ENCODE data around the gene ANKMY1.

ANKMY1 gene

GRCh38 chr2:240593703-240594451, 36.1 kb upstream of the ANKMY1 start:
- DNase-seq, result no peak

GRCh38 chr2:240593026-240593702, 35.4 kb upstream of the ANKMY1 start:
- DNase-seq, result no peak

- no peak for DNase-seq
These were observed 34.0 kb upstream of the ANKMY1 start for GRCh38 chr2:240591784-240592183.

- DNase-seq, result no peak
These were observed 33.4 kb upstream of the ANKMY1 start for GRCh38 chr2:240591226-240591625.

- no peak for DNase-seq
These were observed 32.9 kb upstream of the ANKMY1 start for GRCh38 chr2:240590681-240591111.

- DNase-seq, result no peak
These were observed 32.2 kb upstream of the ANKMY1 start for GRCh38 chr2:240589850-240590525.

GRCh38 chr2:240589375-240589774, 31.6 kb upstream of the ANKMY1 start:
- no peak for DNase-seq

- no peak for DNase-seq
These were observed 30.9 kb upstream of the ANKMY1 start for GRCh38 chr2:240588669-240589068.

GRCh38 chr2:240588006-240588655, 30.3 kb upstream of the ANKMY1 start:
- no peak for DNase-seq

GRCh38 chr2:240586919-240587800, 29.4 kb upstream of the ANKMY1 start:
- DNase-seq, result peak; percentile 49

- no peak for DNase-seq
These were observed 28.6 kb upstream of the ANKMY1 start, which contains the start of gene CAPN10 for GRCh38 chr2:240586198-240586918. Gene CAPN10 (plus strand): TSS chr2:240586734. CDS start chr2:240586912, 178 bp downstream.

GRCh38 chr2:240585681-240586197, 28.0 kb upstream of the ANKMY1 start:
- no peak for DNase-seq

GRCh38 chr2:240585101-240585500, 27.3 kb upstream of the ANKMY1 start:
- DNase-seq, result no peak

- DNase-seq, result no peak
These were observed 26.8 kb upstream of the ANKMY1 start for GRCh38 chr2:240584486-240585031.

GRCh38 chr2:240583774-240584173, 26.0 kb upstream of the ANKMY1 start:
- DNase-seq, result no peak

- DNase-seq, result no peak
These were observed 25.0 kb upstream of the ANKMY1 start for GRCh38 chr2:240582781-240583180.

- DNase-seq, result no peak
These were observed 24.0 kb upstream of the ANKMY1 start for GRCh38 chr2:240581811-240582210.

- DNase-seq, result no peak
These were observed 22.2 kb upstream of the ANKMY1 start for GRCh38 chr2:240579771-240580614.

- no peak for DNase-seq
These were observed 21.4 kb upstream of the ANKMY1 start for GRCh38 chr2:240579071-240579762.
